HG02610 (cell line): Measurements from ENCODE around the gene XXYLT1.

Experiments used
- ATAC-seq: cut with Tn5 transposase; IDR thresholded peaks from one replicate; pipeline ENCODE4 v1.9.1; 2021; ENCODE audit warnings: mild to moderate bottlenecking, moderate library complexity; ENCODE audit not compliant: unreplicated experiment

The XXYLT1 gene

GRCh38 chr3:195253923-195254432 lies 17.0 kb downstream of the XXYLT1 start:
- no peak for ATAC-seq

GRCh38 chr3:195251336-195252065 lies 19.5 kb downstream of the XXYLT1 start:
- ATAC-seq: no peak

GRCh38 chr3:195250473-195251251 lies 20.3 kb downstream of the XXYLT1 start:
- ATAC-seq: peak; percentile 48

- ATAC-seq: no peak
These were observed 21.0 kb downstream of the XXYLT1 start for GRCh38 chr3:195249858-195250464.

- ATAC-seq: no peak
These were observed 21.7 kb downstream of the XXYLT1 start for GRCh38 chr3:195249057-195249770.

GRCh38 chr3:195248281-195248680 lies 22.7 kb downstream of the XXYLT1 start:
- no peak for ATAC-seq

GRCh38 chr3:195247863-195248189 lies 23.1 kb downstream of the XXYLT1 start:
- ATAC-seq: no peak

- no peak for ATAC-seq
These were observed 23.7 kb downstream of the XXYLT1 start for GRCh38 chr3:195247086-195247862.

- no peak for ATAC-seq
These were observed 24.4 kb downstream of the XXYLT1 start for GRCh38 chr3:195246581-195246995.

- ATAC-seq: no peak
These were observed 25.4 kb downstream of the XXYLT1 start for GRCh38 chr3:195245531-195245951.

GRCh38 chr3:195241592-195242355 lies 29.2 kb downstream of the XXYLT1 start:
- no peak for ATAC-seq

GRCh38 chr3:195240939-195241338 lies 30.0 kb downstream of the XXYLT1 start:
- ATAC-seq: no peak

- no peak for ATAC-seq
These were observed 30.7 kb downstream of the XXYLT1 start for GRCh38 chr3:195240171-195240701.

- no peak for ATAC-seq
These were observed 31.8 kb downstream of the XXYLT1 start for GRCh38 chr3:195239121-195239520.

- ATAC-seq: no peak
These were observed 32.3 kb downstream of the XXYLT1 start for GRCh38 chr3:195238586-195239118.

- ATAC-seq: no peak
These were observed 32.8 kb downstream of the XXYLT1 start for GRCh38 chr3:195238081-195238571.

- no peak for ATAC-seq
These were observed 34.0 kb downstream of the XXYLT1 start for GRCh38 chr3:195236801-195237570.
